ENCODE results near the gene TMEM138.

The TMEM138 gene

DNA sequence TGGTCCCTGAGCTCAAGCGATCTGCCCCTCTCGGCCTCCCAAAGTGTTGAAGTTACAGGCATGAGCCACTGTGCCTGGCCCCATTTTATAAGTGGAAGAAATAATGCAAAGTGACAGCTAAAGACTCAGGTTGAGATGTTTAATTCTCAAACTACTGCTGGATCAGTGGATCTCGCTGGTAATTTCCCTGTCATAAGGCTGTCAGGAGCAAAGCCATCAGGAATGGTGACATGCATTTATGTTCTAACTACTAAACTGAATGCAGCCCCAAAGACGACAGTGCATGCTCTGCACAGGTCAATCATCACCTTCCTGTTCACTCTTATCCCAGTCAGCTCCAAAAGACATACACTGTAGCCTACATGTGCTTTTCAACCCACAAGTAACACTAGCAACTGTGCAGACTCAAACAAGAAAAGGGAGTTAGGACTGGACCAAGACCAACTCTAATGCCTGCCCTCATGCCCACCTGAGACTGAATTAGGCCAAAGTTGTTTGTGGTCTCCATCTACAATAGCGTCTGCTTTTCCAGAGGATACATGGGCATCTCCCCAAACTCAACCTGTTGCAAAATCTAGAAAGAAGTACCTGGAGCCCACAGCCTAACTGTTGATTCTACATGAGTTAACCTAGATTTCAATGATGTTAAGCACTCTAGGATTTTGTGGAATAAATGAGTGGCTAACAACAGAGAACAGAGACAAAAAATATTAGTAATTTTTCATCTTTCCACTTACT, 45.0 kb downstream of the TMEM138 start:
- DNase-seq (ENCODE audit: low read depth) = no peak
- no peak for TF ChIP-seq CTCF (conservative IDR thresholded peaks at IDR 0.05; ENCODE audit: control insufficient read depth, insufficient read depth, low read depth, low read length)
- no peak overlapping the region for H3K4me3 ChIP-seq (ENCODE audit: control insufficient read depth, low read depth, low read length)

DNA sequence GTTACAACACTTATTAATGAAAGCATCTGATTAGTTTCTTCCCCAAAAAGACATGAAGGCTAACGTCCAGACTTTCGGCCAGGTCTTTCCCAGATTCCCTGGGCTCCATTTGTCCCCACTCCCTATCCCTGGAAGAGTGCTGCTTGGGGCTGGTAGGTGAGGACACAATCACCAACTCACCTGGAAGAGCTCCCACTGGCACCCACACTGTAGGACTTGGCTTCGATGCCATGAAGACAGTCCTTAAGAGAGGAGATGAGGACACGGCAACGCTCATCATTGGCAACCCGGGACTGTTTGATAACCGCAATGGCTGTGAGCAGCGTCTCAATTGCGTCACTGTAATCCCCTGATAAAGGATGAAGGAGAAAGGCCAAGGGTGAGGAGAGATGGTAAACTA, 49.4 kb downstream of the TMEM138 start:
- no peak overlapping the region for H3K4me3 ChIP-seq (ENCODE audit: control insufficient read depth, low read depth, low read length)
- TF ChIP-seq CTCF (conservative IDR thresholded peaks at IDR 0.05; ENCODE audit: control insufficient read depth, insufficient read depth, low read depth, low read length) = no peak
- DNase-seq (ENCODE audit: low read depth) = no peak

DNA sequence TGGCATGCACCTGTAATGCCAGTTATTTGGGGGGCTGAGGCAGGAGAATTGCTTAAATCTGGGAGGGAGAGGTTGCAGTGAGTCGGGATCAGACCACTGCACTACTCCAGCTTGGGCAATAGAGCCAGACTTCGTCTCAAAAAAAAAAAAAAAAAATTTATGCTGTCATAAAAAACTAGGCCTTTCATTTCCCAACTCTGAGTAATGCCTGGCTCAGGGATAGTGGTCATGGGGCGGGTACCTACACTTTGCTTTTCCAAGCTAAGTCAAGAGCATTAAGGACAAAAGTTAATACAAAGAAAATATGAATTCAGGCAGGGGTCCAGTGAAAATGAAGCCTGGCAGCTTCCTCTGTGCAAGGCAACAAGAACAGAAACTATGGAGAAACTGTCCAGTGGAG, 51.3 kb downstream of the TMEM138 start:
- peak; percentile 70 for DNase-seq (ENCODE audit: low read depth)
- no peak for TF ChIP-seq CTCF (conservative IDR thresholded peaks at IDR 0.05; ENCODE audit: control insufficient read depth, insufficient read depth, low read depth, low read length)
- no peak overlapping the region for H3K4me3 ChIP-seq (ENCODE audit: control insufficient read depth, low read depth, low read length)

DNA sequence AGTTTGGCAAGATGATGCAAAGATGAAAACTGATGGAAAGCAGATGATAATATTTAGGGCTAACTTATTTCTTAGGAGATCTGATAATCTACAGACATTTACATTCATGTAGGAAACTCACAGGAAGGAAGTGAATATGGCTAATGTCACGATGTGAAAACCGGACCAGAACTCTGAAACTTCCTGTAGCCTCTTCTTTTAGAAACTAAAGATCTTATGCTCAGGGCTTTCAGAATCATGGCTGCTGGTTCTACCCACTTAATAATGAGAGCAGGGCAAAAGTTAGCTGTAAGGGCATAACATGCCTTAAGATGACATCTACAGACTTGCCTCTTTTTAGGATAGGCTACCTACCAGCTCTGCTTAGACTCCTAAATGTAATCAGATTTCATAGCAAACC, 52.4 kb downstream of the TMEM138 start:
- no peak overlapping the region for H3K4me3 ChIP-seq (ENCODE audit: control insufficient read depth, low read depth, low read length)
- no peak for DNase-seq (ENCODE audit: low read depth)
- TF ChIP-seq CTCF (conservative IDR thresholded peaks at IDR 0.05; ENCODE audit: control insufficient read depth, insufficient read depth, low read depth, low read length) = no peak

- no peak overlapping the region for H3K4me3 ChIP-seq (ENCODE audit: control insufficient read depth, low read depth, low read length)
- no peak for DNase-seq (ENCODE audit: low read depth)
- TF ChIP-seq CTCF (conservative IDR thresholded peaks at IDR 0.05; ENCODE audit: control insufficient read depth, insufficient read depth, low read depth, low read length) = no peak
These were observed 53.2 kb downstream of the TMEM138 start for GRCh38 chr11:61415381-61415780.

DNA sequence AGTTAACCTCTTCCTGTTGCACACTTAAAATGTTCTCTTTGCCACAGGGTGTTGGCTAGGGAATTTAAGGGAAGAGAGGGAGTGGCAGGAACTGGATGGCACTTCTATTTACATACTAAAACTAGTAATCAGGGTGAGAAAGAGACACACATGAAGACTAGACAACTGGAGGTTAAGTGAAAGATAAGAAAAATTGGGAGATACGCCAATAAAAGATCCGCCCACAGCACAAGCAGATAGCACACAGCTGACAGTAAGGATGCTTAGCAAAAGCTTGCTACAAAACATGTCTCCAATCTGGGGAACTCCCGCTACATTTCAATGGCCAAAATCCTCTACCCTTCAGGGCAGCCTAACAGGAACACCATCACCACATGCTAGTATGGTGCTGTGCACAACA, 54.8 kb downstream of the TMEM138 start:
- DNase-seq (ENCODE audit: low read depth) = no peak
- no peak for TF ChIP-seq CTCF (conservative IDR thresholded peaks at IDR 0.05; ENCODE audit: control insufficient read depth, insufficient read depth, low read depth, low read length)
- no peak overlapping the region for H3K4me3 ChIP-seq (ENCODE audit: control insufficient read depth, low read depth, low read length)

- peak; percentile 28 for DNase-seq (ENCODE audit: low read depth)
- H3K4me3 ChIP-seq (ENCODE audit: control insufficient read depth, low read depth, low read length) = no peak overlapping the region
These were observed 55.5 kb downstream of the TMEM138 start for GRCh38 chr11:61417670-61418069.

More at GRCh38 chr11:61417670-61418069, 55.5 kb downstream of the TMEM138 start:
- no peak for TF ChIP-seq CTCF (conservative IDR thresholded peaks at IDR 0.05; ENCODE audit: control insufficient read depth, insufficient read depth, low read depth, low read length)

Measured in fibroblast of mammary gland (primary cell).